ENCODE measurements around the gene BAAT. TPM values are rescaled to one million over a fixed set of nuclear protein-coding genes. Genes with fewer than 3 reads are reported as not detected.

Gene BAAT
- total and polyA plus RNA-seq, 2 of the 13 experiments (the other 11 are each of a cell fraction or from before 2014, with no cell fraction given), result 0.71 to 7.9 TPM

DNA sequence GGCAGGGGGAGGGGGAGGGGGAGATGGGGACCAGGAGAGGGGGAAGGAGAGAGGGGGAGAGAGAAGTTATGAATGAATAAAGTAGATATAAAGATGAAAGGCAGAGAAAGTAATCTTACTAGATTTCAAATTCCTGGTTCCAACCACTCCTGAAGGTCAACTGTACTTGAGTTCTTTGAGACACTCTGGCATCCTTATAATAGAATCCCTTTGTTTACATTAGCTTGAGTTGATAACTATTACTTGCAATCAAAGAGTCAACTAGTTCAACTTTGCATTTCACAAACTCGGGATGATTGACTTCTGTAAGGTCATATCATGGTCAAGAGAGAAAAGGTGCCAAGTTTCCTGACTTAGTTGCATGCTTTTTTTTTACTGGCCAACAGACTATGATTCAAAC is 42.2 kb downstream of the BAAT start:
- in situ Hi-C loops (cut with HindIII; ENCODE audit: extremely low pct_ligation_motif_present, low pct_unique_long_range_greater_than_20kb), result no loop called here
- Histone ChIP-seq H3K79me2 (ENCODE audit: insufficient read depth, low read length) (no peaks in the 10 kb centered on the region), H3K36me3 (replicated peaks in 1 of 2; ENCODE audit: control insufficient read depth in 1 of 2, insufficient read depth in 2 of 2, low read length in 2 of 2) (no peaks in the 10 kb centered on the region), H3K27me3 (ENCODE audit: control insufficient read depth in 1 of 2, insufficient read depth in 2 of 2, low read length in 2 of 2) (no peaks in the 10 kb centered on the region), H4K20me1 (ENCODE audit: insufficient read depth, low read length) (no peaks in the 10 kb centered on the region), H2AFZ (ENCODE audit: low read length) (no peak overlapping the region), H3K27ac (ENCODE audit: extremely low read length, insufficient read depth, low read length) (no peak overlapping the region), H3K4me3 (replicated peaks in 1 of 3; ENCODE audit: insufficient read depth in 1 of 3, low read depth in 2 of 3, low read length in 3 of 3) (no peak overlapping the region), H3K9me3 (ENCODE audit: low read length) (no peaks in the 10 kb centered on the region), H3K4me1 (ENCODE audit: insufficient read depth, low read length) (peaks cover 5% of the 10 kb centered on the region), H3K9ac (ENCODE audit: insufficient read depth, low read depth, low read length) (no peak overlapping the region), H3K4me2 (ENCODE audit: low read depth, low read length) (no peak overlapping the region)
- no peak for DNase-seq (ENCODE audit: low spot score)
- no TSS peak for BruUV-seq (replicated peaks)
- CTCF ChIA-PET (ENCODE audit: low intra/inter-chr PET ratio, low total read pairs), result no interaction called here
- intact Hi-C loops (cut with micrococcal nuclease; ENCODE audit: unreplicated experiment), result no loop called here
- POLR2A ChIA-PET, result no interaction called here
- peak; percentile 100 for TF ChIP-seq HNRNPK (IDR thresholded peaks at IDR 0.05; ENCODE audit: low read depth, low read length, poor library complexity, severe bottlenecking)
- no peak for TF ChIP-seq ATRX (CRISPR knock-in tag; IDR thresholded peaks at IDR 0.05; ENCODE audit: borderline replicate concordance)
- peak; percentile 98 for TF ChIP-seq PCBP1 (IDR thresholded peaks at IDR 0.05; ENCODE audit: borderline replicate concordance, low read depth, low read length)
- 53% methylated on average over 1 of the region's 1 CpG for WGBS (ENCODE audit: low lambda C conversion rate)
- ATAC-seq, result no peak
- FAIRE-seq, result no peak

DNA sequence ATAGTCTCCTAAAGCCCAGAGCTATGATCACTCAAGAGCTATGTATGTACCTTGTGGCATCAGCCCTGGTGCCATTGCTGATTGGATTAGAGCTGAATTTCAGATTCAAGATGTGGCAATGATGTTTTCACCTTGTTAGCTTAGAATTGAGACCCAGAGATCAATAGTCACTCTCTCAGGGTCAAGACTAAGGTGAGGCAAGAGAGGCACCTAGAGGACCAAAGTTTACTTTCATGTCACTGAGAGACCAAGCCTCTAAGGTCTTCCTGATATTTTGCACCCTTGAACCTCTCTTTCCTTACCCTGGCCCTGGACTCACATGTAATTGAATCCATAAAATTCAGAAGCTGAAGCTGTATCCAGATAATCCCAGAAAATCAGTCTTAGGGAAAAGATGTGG is 42.8 kb downstream of the BAAT start:
- BruUV-seq (replicated peaks), result no TSS peak
- no peak for ATAC-seq
- no peaks in the 10 kb centered on the region for H3K79me2 ChIP-seq (ENCODE audit: insufficient read depth, low read length)
- H3K9ac ChIP-seq (ENCODE audit: insufficient read depth, low read depth, low read length), result no peak overlapping the region
- FAIRE-seq, result no peak
- no peak overlapping the region for H3K4me3 ChIP-seq (replicated peaks in 1 of 3; ENCODE audit: insufficient read depth in 1 of 3, low read depth in 2 of 3, low read length in 3 of 3)
- ChIA-PET CTCF (ENCODE audit: low intra/inter-chr PET ratio, low total read pairs) (no interaction called here), POLR2A (interaction anchor here (1.0 kb wide), 1 partner anchor 18 kb away, joined by 7 read pairs; no protein-coding TSS in a partner anchor)
- H3K4me2 ChIP-seq (ENCODE audit: low read depth, low read length), result no peak overlapping the region
- DNase-seq (ENCODE audit: low spot score), result no peak
- peaks cover 4% of the 10 kb centered on the region; the same call in 1 of the 2 replicates for H3K4me1 ChIP-seq (ENCODE audit: insufficient read depth, low read length)
- no peaks in the 10 kb centered on the region for H3K9me3 ChIP-seq (ENCODE audit: low read length)
- no peaks in the 10 kb centered on the region for H4K20me1 ChIP-seq (ENCODE audit: insufficient read depth, low read length)
- no peaks in the 10 kb centered on the region for H3K36me3 ChIP-seq (replicated peaks in 1 of 2; ENCODE audit: control insufficient read depth in 1 of 2, insufficient read depth in 2 of 2, low read length in 2 of 2)
- in situ Hi-C loops (cut with HindIII; ENCODE audit: extremely low pct_ligation_motif_present, low pct_unique_long_range_greater_than_20kb) (no loop called here), intact Hi-C loops (cut with micrococcal nuclease; ENCODE audit: unreplicated experiment) (no loop called here)
- H2AFZ ChIP-seq (ENCODE audit: low read length), result no peak overlapping the region
- no peak overlapping the region for H3K27ac ChIP-seq (ENCODE audit: extremely low read length, insufficient read depth, low read length)
- H3K27me3 ChIP-seq (ENCODE audit: control insufficient read depth in 1 of 2, insufficient read depth in 2 of 2, low read length in 2 of 2), result no peaks in the 10 kb centered on the region
- no peak for TF ChIP-seq KMT2A (CRISPR knock-in tag; IDR thresholded peaks at IDR 0.05)
- no peak for TF ChIP-seq ATF1 (CRISPR knock-in tag; IDR thresholded peaks at IDR 0.05)
- 0 out of 4 replicates have a peak, but pooled peaks of 1 of the 2 experiments have one; percentile 12 for TF ChIP-seq EP300 (IDR thresholded peaks at IDR 0.05; ENCODE audit: low read depth in 2 of 2, low read length in 2 of 2)
- no peak for TF ChIP-seq EP300 (CRISPR knock-in tag; IDR thresholded peaks at IDR 0.05; ENCODE audit: borderline replicate concordance)
- TF ChIP-seq PHF20 (CRISPR knock-in tag; IDR thresholded peaks at IDR 0.05), result no peak
- TF ChIP-seq HNF4A (CRISPR knock-in tag; IDR thresholded peaks at IDR 0.05), result peak; percentile 32; the same call in 1 of the 2 replicates
- TF ChIP-seq ZNF354B (CRISPR knock-in tag; IDR thresholded peaks at IDR 0.05), result no peak
- TF ChIP-seq, protein P1, sequence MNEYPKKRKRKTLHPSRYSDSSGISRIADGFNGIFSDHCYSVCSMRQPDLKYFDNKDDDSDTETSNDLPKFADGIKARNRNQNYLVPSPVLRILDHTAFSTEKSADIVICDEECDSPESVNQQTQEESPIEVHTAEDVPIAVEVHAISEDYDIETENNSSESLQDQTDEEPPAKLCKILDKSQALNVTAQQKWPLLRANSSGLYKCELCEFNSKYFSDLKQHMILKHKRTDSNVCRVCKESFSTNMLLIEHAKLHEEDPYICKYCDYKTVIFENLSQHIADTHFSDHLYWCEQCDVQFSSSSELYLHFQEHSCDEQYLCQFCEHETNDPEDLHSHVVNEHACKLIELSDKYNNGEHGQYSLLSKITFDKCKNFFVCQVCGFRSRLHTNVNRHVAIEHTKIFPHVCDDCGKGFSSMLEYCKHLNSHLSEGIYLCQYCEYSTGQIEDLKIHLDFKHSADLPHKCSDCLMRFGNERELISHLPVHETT (CRISPR knock-in tag; conservative IDR thresholded peaks at IDR 0.05), result no peak
- TF ChIP-seq, protein P2, sequence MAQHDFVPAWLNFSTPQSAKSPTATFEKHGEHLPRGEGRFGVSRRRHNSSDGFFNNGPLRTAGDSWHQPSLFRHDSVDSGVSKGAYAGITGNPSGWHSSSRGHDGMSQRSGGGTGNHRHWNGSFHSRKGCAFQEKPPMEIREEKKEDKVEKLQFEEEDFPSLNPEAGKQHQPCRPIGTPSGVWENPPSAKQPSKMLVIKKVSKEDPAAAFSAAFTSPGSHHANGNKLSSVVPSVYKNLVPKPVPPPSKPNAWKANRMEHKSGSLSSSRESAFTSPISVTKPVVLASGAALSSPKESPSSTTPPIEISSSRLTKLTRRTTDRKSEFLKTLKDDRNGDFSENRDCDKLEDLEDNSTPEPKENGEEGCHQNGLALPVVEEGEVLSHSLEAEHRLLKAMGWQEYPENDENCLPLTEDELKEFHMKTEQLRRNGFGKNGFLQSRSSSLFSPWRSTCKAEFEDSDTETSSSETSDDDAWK (CRISPR knock-in tag; IDR thresholded peaks at IDR 0.05), result no peak
- TF ChIP-seq, protein P3, sequence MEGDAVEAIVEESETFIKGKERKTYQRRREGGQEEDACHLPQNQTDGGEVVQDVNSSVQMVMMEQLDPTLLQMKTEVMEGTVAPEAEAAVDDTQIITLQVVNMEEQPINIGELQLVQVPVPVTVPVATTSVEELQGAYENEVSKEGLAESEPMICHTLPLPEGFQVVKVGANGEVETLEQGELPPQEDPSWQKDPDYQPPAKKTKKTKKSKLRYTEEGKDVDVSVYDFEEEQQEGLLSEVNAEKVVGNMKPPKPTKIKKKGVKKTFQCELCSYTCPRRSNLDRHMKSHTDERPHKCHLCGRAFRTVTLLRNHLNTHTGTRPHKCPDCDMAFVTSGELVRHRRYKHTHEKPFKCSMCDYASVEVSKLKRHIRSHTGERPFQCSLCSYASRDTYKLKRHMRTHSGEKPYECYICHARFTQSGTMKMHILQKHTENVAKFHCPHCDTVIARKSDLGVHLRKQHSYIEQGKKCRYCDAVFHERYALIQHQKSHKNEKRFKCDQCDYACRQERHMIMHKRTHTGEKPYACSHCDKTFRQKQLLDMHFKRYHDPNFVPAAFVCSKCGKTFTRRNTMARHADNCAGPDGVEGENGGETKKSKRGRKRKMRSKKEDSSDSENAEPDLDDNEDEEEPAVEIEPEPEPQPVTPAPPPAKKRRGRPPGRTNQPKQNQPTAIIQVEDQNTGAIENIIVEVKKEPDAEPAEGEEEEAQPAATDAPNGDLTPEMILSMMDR (CRISPR knock-in tag; IDR thresholded peaks at IDR 0.05), result 0 out of 2 replicates have a peak, but pooled peaks have one; percentile 24
- TF ChIP-seq NFKBIZ (CRISPR knock-in tag; IDR thresholded peaks at IDR 0.05), result no peak
- TF ChIP-seq ZNF292 (CRISPR knock-in tag; IDR thresholded peaks at IDR 0.05; ENCODE audit: borderline replicate concordance, low read depth), result no peak
- peak; percentile 6; the same call in 1 of the 2 replicates for TF ChIP-seq STAG1 (CRISPR knock-in tag; IDR thresholded peaks at IDR 0.05)

All from HepG2 (cell line).